Activated CD8-positive, alpha-beta memory T cell treated with anti-CD3 and anti-CD28 coated beads, Interleukin-2, amount 50 U/mL, for 24 hours (primary cell): ENCODE data around the gene SMIM10L1.

Source experiments
- DNase-seq: peaks from one replicate; pipeline ENCODE4 v3.0.0-alpha.2; 2020; ENCODE audit errors: extremely low read depth

SMIM10L1 gene

GRCh38 chr12:11171145-11171968 is at the start of gene SMIM10L1:
Gene SMIM10L1 (plus strand): TSS chr12:11171194. CDS start chr12:11171357, 163 bp downstream.
- peak; percentile 65 for DNase-seq

DNA sequence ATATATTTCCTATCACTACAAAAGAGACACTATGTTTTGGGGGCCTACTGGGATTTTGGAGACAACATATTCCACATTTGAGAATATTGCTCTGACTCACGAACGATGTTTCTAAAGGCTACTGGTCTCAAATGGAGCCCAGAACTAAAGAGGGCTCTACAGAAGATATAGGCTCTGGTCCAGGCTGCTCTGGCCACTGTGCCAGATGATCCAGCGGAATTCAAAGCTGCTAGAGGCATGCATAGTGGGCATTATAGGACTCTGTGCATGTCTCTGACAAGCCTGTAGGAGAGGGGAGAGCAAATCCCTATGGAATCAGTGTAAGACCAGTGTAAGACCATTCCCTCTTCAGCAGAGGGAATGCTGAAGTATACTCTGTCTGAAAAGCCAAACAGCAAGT is 40.6 kb upstream of the SMIM10L1 start:
- DNase-seq = no peak

DNA sequence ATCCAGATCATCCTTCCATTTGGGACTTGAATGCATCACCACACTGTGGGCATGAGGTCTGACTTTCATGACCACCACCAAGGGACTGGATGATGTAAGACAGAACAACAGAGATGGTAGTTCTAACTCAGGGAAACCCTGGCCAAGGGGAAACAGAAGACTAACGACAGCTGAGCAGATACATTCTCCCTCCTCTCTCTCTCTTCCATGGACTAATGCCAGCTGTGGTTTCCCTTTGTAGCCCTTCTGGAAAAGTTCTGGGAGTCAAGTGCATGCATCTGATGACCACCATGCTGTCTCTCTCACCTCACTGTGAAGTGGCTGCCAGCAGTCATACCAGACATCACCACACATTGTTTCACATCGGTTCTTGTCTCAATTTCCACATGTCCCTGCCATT is 40.0 kb upstream of the SMIM10L1 start:
- no peak for DNase-seq

GRCh38 chr12:11133162-11133561 is 37.8 kb upstream of the SMIM10L1 start:
- no peak for DNase-seq

DNA sequence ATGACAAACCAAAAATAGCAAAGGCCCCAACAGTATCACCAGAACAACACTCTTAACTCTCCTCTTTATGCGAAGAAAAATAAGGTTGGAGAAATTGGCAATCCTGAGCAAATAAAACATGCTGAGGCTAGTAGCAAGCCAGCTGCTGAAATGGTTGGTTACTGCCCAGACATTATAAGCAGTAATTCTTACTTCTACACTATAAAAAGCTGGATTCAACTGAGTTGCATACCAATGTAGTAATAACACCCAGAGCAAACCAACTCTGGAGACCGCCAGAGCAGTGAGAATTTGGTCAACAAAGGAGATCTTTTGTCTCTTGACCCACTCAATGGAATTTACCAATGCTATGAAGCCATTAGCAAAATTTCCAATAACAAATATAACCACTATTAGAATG is 37.2 kb upstream of the SMIM10L1 start:
- no peak for DNase-seq

GRCh38 chr12:11134305-11134704 is 36.7 kb upstream of the SMIM10L1 start, which contains the start of gene TAS2R30:
Gene TAS2R30 (minus strand): TSS chr12:11134644. CDS start chr12:11134244, 400 bp downstream.
- no peak for DNase-seq

GRCh38 chr12:11136075-11136474 is 34.9 kb upstream of the SMIM10L1 start:
- DNase-seq = no peak

GRCh38 chr12:11143352-11143751 is 27.6 kb upstream of the SMIM10L1 start:
- no peak for DNase-seq

GRCh38 chr12:11144297-11144696 is 26.7 kb upstream of the SMIM10L1 start:
- no peak for DNase-seq

DNA sequence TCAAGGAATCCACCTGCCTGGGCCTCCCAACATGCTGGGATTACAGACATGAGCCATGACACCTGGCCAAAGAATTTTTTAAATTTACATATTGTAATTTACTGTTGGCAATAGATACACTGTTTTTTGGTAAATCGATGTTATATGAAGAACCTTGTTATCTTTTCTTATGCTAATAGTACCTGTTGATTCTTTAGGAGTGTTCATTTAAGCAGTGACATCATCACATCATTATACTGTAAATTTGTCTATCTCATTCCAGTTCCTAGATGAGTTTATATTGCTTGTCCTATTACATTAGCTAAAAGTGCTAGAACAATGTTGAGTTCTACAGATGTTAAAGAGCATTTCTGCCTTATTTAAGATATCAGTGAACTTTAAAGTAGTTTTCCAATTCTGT is 23.6 kb upstream of the SMIM10L1 start:
- DNase-seq = no peak

- no peak for DNase-seq
Observed at GRCh38 chr12:11150832-11151231, 20.2 kb upstream of the SMIM10L1 start.

DNA sequence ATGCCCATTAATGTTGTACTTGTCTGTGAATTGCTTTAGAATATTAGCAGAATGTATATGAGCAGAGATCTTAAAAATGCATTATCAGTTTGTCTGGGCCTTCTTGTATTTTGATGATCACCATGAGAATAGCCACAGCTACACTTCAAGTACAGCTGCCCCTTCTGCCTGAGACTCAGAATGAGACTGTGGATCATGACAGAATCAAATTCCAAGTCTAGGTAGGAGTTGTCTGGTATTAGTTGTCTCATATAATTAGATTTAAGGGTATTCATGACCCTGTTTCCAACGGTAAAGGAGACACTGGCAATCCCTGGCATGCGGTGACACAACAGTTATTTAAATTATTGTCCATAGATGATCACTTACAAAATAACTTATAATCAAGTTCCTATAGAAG is 18.3 kb upstream of the SMIM10L1 start:
- no peak for DNase-seq

GRCh38 chr12:11154400-11154925 is 16.5 kb upstream of the SMIM10L1 start:
- no peak for DNase-seq

DNA sequence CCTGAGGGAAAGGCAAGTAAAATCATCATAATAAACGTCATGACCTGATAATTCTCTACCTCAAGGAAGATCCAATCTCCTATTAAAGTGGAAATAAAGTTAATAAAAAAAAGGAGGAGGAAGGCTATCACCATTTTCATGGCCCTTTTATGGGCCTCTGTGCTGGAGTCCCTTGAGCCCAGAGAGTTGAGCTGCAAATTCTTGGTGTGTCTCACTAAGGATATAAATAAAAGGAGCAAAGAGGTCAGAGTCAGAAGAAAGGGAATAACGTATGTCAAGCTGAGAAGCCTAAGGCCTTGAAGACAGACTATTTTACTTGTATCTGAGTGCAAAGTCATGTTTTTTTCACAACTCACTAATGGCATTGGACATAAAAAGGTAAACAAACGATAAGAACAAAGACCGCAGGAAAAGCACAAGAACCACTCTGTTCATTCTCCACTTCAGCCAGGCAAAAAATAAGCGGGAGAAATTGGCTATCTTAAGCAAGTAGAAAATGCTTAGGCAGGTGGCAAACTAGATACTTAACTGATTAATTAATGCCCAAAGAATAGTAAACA is 12.0 kb upstream of the SMIM10L1 start:
- DNase-seq = no peak

DNA sequence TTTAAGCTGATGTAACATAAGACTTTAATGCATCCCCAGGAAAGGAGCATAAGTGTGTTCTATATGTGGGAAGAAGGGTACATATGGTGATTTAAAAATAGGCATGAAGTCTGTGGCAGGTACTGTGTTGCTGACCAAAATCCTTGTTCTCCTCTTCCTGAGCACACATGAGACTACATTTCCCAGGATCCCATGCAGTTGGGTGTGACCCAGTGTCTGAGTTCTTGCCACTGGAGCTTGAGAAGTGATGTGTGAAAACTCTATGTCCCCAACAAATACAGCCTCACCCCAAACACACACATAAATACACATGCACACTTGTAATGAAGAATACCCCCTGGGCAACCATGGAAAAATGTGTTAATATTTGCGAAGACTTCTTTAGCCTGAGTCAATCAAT is 8.5 kb upstream of the SMIM10L1 start:
- DNase-seq = no peak

DNA sequence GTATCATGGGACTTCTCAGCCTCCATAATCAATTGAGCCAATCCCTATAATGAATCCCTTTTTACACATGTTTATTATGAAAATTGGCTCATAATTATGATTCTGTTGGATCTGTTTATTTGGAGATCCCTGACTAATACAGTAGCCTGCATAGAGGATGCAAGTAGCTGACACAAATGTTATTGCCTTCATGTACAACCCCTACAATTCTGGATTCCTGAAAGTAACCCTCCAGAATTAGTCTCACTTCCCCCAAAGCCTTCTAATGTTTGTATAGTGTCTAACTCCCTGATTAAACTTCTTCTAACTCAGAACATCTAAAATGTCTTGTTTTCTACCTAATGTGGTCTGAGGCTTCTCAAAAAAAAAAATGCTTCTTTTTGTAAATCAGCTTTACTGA is 6.6 kb upstream of the SMIM10L1 start:
- no peak for DNase-seq

GRCh38 chr12:11166300-11166699 is 4.7 kb upstream of the SMIM10L1 start:
- no peak for DNase-seq

- DNase-seq = no peak
Observed at GRCh38 chr12:11170810-11171144, 217 bp upstream of the SMIM10L1 start.

DNA sequence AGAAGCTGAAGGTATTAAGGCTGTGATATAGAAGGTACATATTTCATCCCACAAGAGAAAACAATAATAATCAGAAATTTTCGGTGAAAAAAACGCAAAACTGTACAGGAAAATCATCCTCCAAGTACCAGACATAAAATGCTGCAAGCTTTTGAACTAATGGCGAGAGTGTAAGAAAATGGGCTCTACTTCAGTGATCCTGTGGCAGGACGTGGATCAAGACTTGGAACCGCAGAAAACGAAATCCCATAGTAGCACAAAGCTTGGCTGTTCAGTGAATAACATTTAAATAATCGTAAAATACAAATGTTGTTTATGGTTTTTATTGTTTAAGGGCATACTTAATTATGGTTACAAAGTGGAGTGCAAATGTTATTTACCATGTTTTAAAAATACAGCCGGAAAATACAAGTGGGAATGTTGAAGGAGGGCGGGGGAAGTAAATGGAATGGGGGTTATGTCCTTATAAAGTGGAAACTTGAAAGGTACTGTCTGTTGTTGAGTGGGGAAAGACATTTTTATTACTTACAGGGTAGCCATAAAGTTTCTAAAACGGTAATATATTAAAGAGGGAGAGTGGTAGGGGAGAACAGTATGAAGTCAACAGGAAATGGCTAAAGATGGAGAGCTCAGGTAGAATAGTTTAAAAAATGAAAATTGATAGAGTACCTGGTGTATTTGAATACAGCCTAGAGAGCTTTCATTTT is 1.1 kb downstream of the SMIM10L1 start:
- DNase-seq = no peak

GRCh38 chr12:11174022-11174421 is 3.0 kb downstream of the SMIM10L1 start:
- no peak for DNase-seq

- no peak for DNase-seq
Observed at GRCh38 chr12:11178250-11178649, 7.3 kb downstream of the SMIM10L1 start.

DNA sequence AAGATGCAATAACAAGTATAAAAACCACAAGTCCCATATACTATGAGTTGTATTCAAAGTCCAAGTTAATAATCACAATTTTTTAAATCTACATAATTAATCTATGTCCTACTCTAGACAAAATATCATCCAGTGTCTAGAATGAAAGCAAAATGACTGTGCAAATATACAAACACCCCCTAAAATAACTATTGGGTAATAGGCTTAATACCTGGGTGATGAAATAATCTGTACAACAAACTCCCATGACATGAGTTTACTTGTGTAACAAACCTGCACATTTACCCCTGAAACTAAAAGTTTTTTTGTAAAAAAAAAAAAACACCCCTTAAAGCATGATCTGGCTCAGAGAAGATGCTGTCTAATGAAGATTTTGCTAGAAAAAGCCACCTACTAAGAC is 11.5 kb downstream of the SMIM10L1 start:
- DNase-seq = no peak

DNA sequence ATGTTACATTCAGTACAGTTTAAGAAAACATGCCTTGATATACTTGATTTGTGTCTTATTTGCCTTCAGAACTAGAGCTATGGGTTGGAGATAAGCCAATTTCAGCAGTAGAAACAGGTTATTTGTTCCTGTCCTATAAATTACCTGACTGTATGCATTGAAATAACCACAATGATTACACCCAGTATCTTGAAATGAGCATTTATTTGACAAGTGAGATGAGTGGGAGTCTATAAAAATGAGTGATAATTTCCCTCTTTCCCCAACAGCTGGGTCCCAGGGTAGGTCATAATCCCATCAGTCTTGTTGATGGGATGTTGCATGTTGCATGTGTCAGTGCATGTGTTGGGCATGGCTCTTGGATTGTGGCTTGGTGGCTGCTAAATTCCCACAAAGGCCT is 12.0 kb downstream of the SMIM10L1 start:
- DNase-seq = no peak
